HEK293T (cell line): ENCODE results near the gene FAM135A.

Experiments
- CTCF ChIA-PET: fragments of 350-600 bp; formaldehyde crosslinking; extraction: SDS; loops from one replicate; lab custom pipeline; 2021; ENCODE audit warnings: antibody characterized with exemption, inconsistent platforms; lab: Yijun Ruan, JAX
- POLR2A ChIA-PET: fragments of 350-600 bp; formaldehyde crosslinking; extraction: SDS; loops from one replicate; lab custom pipeline; 2020; ENCODE audit warnings: antibody characterized with exemption, inconsistent platforms; lab: Yijun Ruan, JAX
- DNase-seq: peaks from one replicate; pipeline ENCODE4 v3.0.0; 2012; ENCODE audit warnings: mixed read lengths; ENCODE audit errors: extremely low spot score
- ARNT ChIP-seq: fragments of 450-650 bp; IDR thresholded peaks from 2 replicates; pipeline ENCODE4 v1.6.1; 2017; ENCODE audit warnings: mild to moderate bottlenecking
- BHLHE40 ChIP-seq: fragments of 450-650 bp; IDR thresholded peaks from 2 replicates; pipeline ENCODE4 v1.6.1; 2016; ENCODE audit warnings: mild to moderate bottlenecking, moderate library complexity, borderline replicate concordance
- CTBP1 ChIP-seq: fragments of 450-650 bp; IDR thresholded peaks from 2 replicates; pipeline ENCODE4 v1.6.1; 2016; ENCODE audit warnings: borderline replicate concordance
- ELF4 ChIP-seq: fragments of 450-650 bp; IDR thresholded peaks from 2 replicates; pipeline ENCODE4 v1.6.1; 2017; ENCODE audit warnings: antibody characterized with exemption
- FOXA1 ChIP-seq: fragments of 450-650 bp; IDR thresholded peaks from 2 replicates; pipeline ENCODE4 v1.6.1; 2016; ENCODE audit warnings: mild to moderate bottlenecking
- FOXK2 ChIP-seq: fragments of 450-650 bp; IDR thresholded peaks from 2 replicates; pipeline ENCODE4 v1.6.1; 2016; ENCODE audit warnings: mild to moderate bottlenecking
- FOXM1 ChIP-seq: fragments of 450-650 bp; IDR thresholded peaks from 2 replicates; pipeline ENCODE4 v1.6.1; 2017; ENCODE audit warnings: mild to moderate bottlenecking, borderline replicate concordance
- HDGF ChIP-seq: fragments of 450-650 bp; IDR thresholded peaks from 2 replicates; pipeline ENCODE4 v1.6.1; 2017; ENCODE audit warnings: antibody characterized with exemption, borderline replicate concordance
- L3MBTL2 ChIP-seq: fragments of 450-650 bp; conservative IDR thresholded peaks from 2 replicates; pipeline ENCODE4 v1.6.1; 2016; ENCODE audit warnings: mild to moderate bottlenecking
- LEF1 ChIP-seq: fragments of 450-650 bp; IDR thresholded peaks from 2 replicates; pipeline ENCODE4 v1.6.1; 2017; ENCODE audit warnings: mild to moderate bottlenecking, borderline replicate concordance
- NFRKB ChIP-seq: fragments of 450-650 bp; IDR thresholded peaks from 2 replicates; pipeline ENCODE4 v1.6.1; 2016; ENCODE audit warnings: mild to moderate bottlenecking, moderate library complexity
- SP1 ChIP-seq: fragments of 450-650 bp; IDR thresholded peaks from 2 replicates; pipeline ENCODE4 v1.6.1; 2017
- SUZ12 ChIP-seq: fragments of 450-650 bp; IDR thresholded peaks from 2 replicates; pipeline ENCODE4 v1.6.1; 2016; ENCODE audit warnings: mild to moderate bottlenecking
- TARDBP ChIP-seq: fragments of 450-650 bp; IDR thresholded peaks from 2 replicates; pipeline ENCODE4 v1.6.1; 2016
- ZNF384 ChIP-seq: fragments of 450-650 bp; IDR thresholded peaks from 2 replicates; pipeline ENCODE4 v1.6.1; 2016
- TF ChIP-seq, protein P1 (sequence below): fragments of 450-650 bp; IDR thresholded peaks from 2 replicates; pipeline ENCODE4 v1.6.1; 2016

The FAM135A gene

DNA sequence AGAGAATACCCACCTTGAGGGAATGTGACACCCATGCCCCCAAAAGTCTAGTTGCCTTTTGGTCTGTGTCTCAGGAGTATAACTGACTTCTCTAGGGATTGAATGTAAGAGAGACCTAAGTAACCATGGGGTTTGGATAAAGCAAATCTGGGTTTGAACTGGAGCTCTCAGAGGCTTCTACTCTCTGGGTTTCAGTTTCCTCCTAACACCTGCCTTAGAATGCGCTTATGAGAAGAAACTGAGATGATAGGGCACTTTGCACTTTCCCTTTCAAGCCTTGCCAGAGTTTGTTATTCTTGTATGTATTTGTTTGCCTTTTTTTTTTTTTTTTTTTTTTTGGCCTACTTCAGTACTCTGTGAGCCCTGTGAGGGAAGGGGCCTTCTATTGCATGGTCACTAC is 172.8 kb downstream of the FAM135A start:
- TF ChIP-seq LEF1: no peak
- TF ChIP-seq FOXK2: no peak
- no peak for TF ChIP-seq NFRKB
- no peak for TF ChIP-seq L3MBTL2
- no peak for TF ChIP-seq ELF4
- TF ChIP-seq SP1: no peak
- no peak for TF ChIP-seq FOXA1
- TF ChIP-seq CTBP1: no peak
- TF ChIP-seq ARNT: no peak
- TF ChIP-seq TARDBP: no peak
- TF ChIP-seq HDGF: no peak
- TF ChIP-seq ZNF384: no peak
- no peak for TF ChIP-seq SUZ12
- TF ChIP-seq, protein P1, sequence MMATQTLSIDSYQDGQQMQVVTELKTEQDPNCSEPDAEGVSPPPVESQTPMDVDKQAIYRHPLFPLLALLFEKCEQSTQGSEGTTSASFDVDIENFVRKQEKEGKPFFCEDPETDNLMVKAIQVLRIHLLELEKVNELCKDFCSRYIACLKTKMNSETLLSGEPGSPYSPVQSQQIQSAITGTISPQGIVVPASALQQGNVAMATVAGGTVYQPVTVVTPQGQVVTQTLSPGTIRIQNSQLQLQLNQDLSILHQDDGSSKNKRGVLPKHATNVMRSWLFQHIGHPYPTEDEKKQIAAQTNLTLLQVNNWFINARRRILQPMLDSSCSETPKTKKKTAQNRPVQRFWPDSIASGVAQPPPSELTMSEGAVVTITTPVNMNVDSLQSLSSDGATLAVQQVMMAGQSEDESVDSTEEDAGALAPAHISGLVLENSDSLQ: no peak
- no peak for TF ChIP-seq FOXM1
- TF ChIP-seq BHLHE40: no peak
- CTCF ChIA-PET: no interaction called here
- DNase-seq: no peak
- POLR2A ChIA-PET: no interaction called here

DNA sequence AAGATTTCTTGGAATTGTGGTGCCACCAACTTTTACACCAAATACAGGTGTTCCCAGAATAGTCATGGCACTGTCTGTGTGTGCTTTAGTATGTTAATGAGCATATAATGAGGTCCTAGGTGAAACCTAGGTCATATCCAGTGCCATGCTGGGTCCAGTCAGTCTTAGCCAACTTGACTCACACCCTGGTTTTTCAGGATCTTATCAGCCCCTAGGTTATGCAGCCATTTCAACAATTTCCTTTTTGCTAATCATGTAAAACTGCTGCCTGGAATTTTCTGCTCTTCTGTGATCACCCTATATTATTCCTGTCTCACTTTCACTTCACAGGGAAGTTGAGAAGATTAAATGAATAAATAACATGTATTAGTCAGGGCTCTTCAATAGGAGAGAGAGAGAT is 177.1 kb downstream of the FAM135A start:
- ChIA-PET POLR2A (no interaction called here), CTCF (no interaction called here)
- DNase-seq: no peak
- TF ChIP-seq NFRKB (no peak), ZNF384 (no peak), FOXA1 (no peak), FOXM1 (no peak), BHLHE40 (no peak), L3MBTL2 (no peak), CTBP1 (no peak), SP1 (no peak), HDGF (no peak), SUZ12 (no peak), LEF1 (no peak), ELF4 (no peak), ARNT (no peak), FOXK2 (no peak), TARDBP (no peak)
- TF ChIP-seq, protein P1: no peak

DNA sequence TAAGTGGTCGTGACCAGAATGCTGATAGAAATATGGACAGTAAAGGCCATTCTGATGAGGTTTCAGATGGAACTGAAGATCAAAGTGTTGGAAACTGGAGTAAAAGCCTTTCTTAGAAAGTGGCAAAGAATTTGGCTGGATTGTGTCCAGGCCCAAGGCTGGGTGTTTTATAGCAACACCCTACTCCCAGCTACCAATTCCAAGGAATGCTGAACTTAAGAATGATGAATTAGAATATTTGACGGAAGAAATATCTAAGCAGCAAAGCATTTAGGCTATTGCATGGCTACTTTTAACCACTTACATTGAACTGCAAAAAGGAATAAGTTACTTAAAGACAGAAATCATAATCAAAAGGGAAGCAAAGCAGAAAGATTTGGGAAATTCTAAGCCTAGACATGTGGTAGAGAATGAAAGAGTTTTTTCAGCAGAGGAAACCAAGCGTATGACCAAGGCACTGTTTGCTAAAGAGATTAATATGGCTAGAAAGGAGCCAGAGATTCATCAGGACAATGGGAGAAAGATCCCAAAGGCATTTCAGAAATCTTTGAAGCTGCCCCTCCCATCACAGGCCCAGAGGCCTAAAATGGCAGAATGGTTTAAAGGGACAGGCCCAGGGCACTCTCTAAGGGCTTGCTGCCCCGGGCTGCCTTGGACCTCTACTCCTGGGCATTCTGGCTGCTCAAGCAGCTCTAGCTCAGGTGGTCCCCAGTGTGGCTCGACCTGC is 179.2 kb downstream of the FAM135A start:
- TF ChIP-seq ARNT: no peak
- no peak for TF ChIP-seq ZNF384
- no peak for TF ChIP-seq BHLHE40
- no peak for TF ChIP-seq FOXA1
- TF ChIP-seq LEF1: no peak
- TF ChIP-seq FOXM1: no peak
- TF ChIP-seq ELF4: no peak
- TF ChIP-seq HDGF: no peak
- TF ChIP-seq SP1: no peak
- no peak for TF ChIP-seq FOXK2
- TF ChIP-seq TARDBP: no peak
- TF ChIP-seq, protein P1: no peak
- TF ChIP-seq NFRKB: no peak
- TF ChIP-seq L3MBTL2: no peak
- TF ChIP-seq SUZ12: no peak
- TF ChIP-seq CTBP1: no peak
- ChIA-PET POLR2A (no interaction called here), CTCF (no interaction called here)
- DNase-seq: no peak

DNA sequence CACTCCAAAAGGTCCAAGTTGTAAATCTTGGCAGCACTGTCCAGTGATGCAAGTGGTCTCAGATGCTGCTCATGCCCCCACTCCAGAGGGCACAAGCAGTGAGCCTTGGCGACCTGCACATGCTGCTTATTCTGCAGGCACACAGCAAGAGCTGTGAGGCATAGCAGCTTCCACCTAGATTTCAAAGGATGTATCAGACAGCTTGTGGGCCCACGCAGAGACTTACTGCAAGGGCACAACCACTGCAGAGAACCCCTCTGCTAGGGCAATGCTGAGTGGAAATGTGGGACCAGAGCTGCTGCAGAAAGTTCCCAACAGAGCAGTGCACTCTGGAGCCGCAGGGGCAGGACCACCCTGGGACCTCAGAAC is 179.8 kb downstream of the FAM135A start:
- ChIA-PET CTCF (no interaction called here), POLR2A (no interaction called here)
- TF ChIP-seq, protein P1: no peak
- TF ChIP-seq SP1 (no peak), LEF1 (no peak), L3MBTL2 (no peak), NFRKB (no peak), BHLHE40 (no peak), ZNF384 (no peak)
- DNase-seq: no peak

DNA sequence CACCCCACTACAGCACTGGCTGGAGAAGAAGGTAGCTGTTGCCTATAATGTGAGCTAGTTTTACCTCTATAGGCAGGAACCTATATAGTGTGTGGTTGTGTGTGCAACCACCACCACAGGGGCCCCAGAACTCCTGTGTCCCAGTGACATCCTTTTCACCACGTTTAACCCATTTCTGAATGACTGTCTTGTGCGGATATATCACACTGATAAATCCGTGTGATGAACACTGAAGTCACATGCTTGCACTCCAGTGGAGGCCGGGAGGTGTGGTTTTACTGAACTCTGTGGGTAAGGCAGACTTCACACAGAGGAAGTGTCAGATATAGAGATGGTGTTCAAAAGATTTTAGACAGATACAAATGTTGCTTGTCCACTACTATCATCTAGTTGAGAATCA is 185.9 kb downstream of the FAM135A start:
- DNase-seq: no peak
- ChIA-PET POLR2A (no interaction called here), CTCF (no interaction called here)
- TF ChIP-seq LEF1: no peak
- no peak for TF ChIP-seq BHLHE40
- no peak for TF ChIP-seq SUZ12
- TF ChIP-seq SP1: no peak
- no peak for TF ChIP-seq HDGF
- no peak for TF ChIP-seq CTBP1
- TF ChIP-seq, protein P1: no peak
- TF ChIP-seq FOXM1: no peak
- no peak for TF ChIP-seq ZNF384
- no peak for TF ChIP-seq ELF4
- no peak for TF ChIP-seq FOXK2
- no peak for TF ChIP-seq L3MBTL2
